ENCODE data around the gene RING1. TPM values are rescaled to one million over a fixed set of nuclear protein-coding genes. Genes with fewer than 3 reads are reported as not detected.

Gene RING1
- 21.2 to 24.5 TPM (median 23.0 TPM) in 5 replicates for total RNA-seq (2022; extraction: Qiagen RNA extraction)

GRCh38 chr6:33208091-33208967 lies at the start of gene RING1:
Gene RING1, plus strand, starts transcription at chr6:33208500. Its CDS starts 323 bp downstream, at chr6:33208823.

DNA sequence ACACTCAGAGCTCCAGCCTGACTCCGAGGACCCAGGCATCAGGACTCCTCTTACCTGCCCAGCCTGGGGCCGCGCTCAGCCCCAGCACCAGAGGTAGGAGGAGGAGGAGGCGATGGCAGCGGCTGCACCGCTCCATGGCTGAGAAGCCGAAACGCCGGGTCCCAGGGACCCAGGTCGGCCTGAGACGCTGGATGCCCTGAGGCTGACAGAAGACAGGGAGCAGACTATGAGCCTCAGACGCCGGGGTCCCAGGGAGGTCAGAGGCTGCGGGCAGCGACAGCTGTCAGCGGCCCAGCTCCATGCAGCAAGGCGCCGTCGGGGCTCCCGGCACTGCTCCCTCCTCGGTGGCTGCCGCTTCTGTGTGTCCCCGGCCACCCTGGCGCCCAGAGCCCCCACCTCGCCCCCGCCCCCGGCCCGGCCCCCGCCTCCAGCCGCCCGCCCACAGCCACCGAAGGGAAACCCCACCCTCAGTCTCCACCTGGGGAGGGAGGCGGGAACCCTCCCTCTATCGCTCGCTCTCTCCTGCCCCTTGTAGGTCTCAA lies 16.1 kb upstream of the RING1 start, which contains the start of gene COL11A2:
COL11A2 (minus strand) TSS at position 363 of the 542 bp plus-strand sequence; CDS start at position 136, 227 bp downstream.

GRCh38 chr6:33200219-33201146 lies 7.8 kb upstream of the RING1 start, which contains the start of the genes RXRB and SLC39A7:
Gene RXRB, minus strand, starts transcription at chr6:33200665. Its CDS starts 189 bp downstream, at chr6:33200476.
Gene SLC39A7, plus strand, starts transcription at chr6:33200867. Its CDS starts 379 bp downstream, at chr6:33201246.

GRCh38 chr6:33204415-33205190 lies 3.7 kb upstream of the RING1 start, which contains the start of gene HSD17B8:
Gene HSD17B8, plus strand, starts transcription at chr6:33204655. Its CDS starts 14 bp downstream, at chr6:33204669.

Other genes with a start within 250 kb of the RING1 start
- gene BRD2, start 239.9 kb upstream of the RING1 start, total RNA-seq (2022; extraction: Qiagen RNA extraction), result 105 to 148 TPM (median 138 TPM) in 5 replicates
- 0.09 TPM in 1 of 5 replicates, not detected in the others for gene HLA-DOA, start 198.9 kb upstream of the RING1 start, total RNA-seq (2022; extraction: Qiagen RNA extraction)
- 0.09 to 0.11 TPM in 2 of 5 replicates, not detected in the others for gene HLA-DPA1, start 134.9 kb upstream of the RING1 start, total RNA-seq (2022; extraction: Qiagen RNA extraction)
- gene HLA-DPB1, start 132.5 kb upstream of the RING1 start, total RNA-seq (2022; extraction: Qiagen RNA extraction), result not detected in 5 replicates
- 0.51 to 0.91 TPM (median 0.81 TPM) in 5 replicates for gene COL11A2, start 16.0 kb upstream of the RING1 start, total RNA-seq (2022; extraction: Qiagen RNA extraction)
- 16.1 to 20.8 TPM (median 19.2 TPM) in 5 replicates for gene RXRB, start 7.8 kb upstream of the RING1 start, total RNA-seq (2022; extraction: Qiagen RNA extraction)
- 103 to 110 TPM (median 108 TPM) in 5 replicates for gene SLC39A7, start 7.6 kb upstream of the RING1 start, total RNA-seq (2022; extraction: Qiagen RNA extraction)
- 12.2 to 14.2 TPM (median 13.3 TPM) in 5 replicates for gene HSD17B8, start 3.8 kb upstream of the RING1 start, total RNA-seq (2022; extraction: Qiagen RNA extraction)
- gene VPS52, start 63.4 kb downstream of the RING1 start, total RNA-seq (2022; extraction: Qiagen RNA extraction), result 14.2 to 19.1 TPM (median 17.5 TPM) in 5 replicates
- gene RPS18, start 63.6 kb downstream of the RING1 start, total RNA-seq (2022; extraction: Qiagen RNA extraction), result 2,103 to 2,754 TPM (median 2,159 TPM) in 5 replicates
- gene B3GALT4, start 68.6 kb downstream of the RING1 start, total RNA-seq (2022; extraction: Qiagen RNA extraction), result 0.44 to 0.85 TPM (median 0.71 TPM) in 5 replicates
- 47.9 to 56.2 TPM (median 52.0 TPM) in 5 replicates for gene WDR46, start 80.7 kb downstream of the RING1 start, total RNA-seq (2022; extraction: Qiagen RNA extraction)
- gene PFDN6, start 81.1 kb downstream of the RING1 start, total RNA-seq (2022; extraction: Qiagen RNA extraction), result 100 to 141 TPM (median 110 TPM) in 5 replicates
- gene RGL2, start 90.4 kb downstream of the RING1 start, total RNA-seq (2022; extraction: Qiagen RNA extraction), result 8.6 to 14.7 TPM (median 12.5 TPM) in 5 replicates
- gene TAPBP, start 105.6 kb downstream of the RING1 start, total RNA-seq (2022; extraction: Qiagen RNA extraction), result 33.4 to 52.9 TPM (median 47.7 TPM) in 5 replicates
- gene ZBTB22, start 109.2 kb downstream of the RING1 start, total RNA-seq (2022; extraction: Qiagen RNA extraction), result 2.3 to 3.4 TPM (median 2.9 TPM) in 5 replicates
- gene DAXX, start 114.5 kb downstream of the RING1 start, total RNA-seq (2022; extraction: Qiagen RNA extraction), result 34.5 to 37.5 TPM (median 36.6 TPM) in 5 replicates
- gene KIFC1, start 183.3 kb downstream of the RING1 start, total RNA-seq (2022; extraction: Qiagen RNA extraction), result 35.6 to 45.1 TPM (median 44.0 TPM) in 5 replicates
- 10.9 to 17.3 TPM (median 15.4 TPM) in 5 replicates for gene PHF1, start 202.5 kb downstream of the RING1 start, total RNA-seq (2022; extraction: Qiagen RNA extraction)
- gene CUTA, start 209.6 kb downstream of the RING1 start, total RNA-seq (2022; extraction: Qiagen RNA extraction), result 167 to 223 TPM (median 192 TPM) in 5 replicates
- gene SYNGAP1, start 211.6 kb downstream of the RING1 start, total RNA-seq (2022; extraction: Qiagen RNA extraction), result 2.4 to 9.2 TPM (median 4.1 TPM) in 5 replicates
- 10.7 to 12.4 TPM (median 12.1 TPM) in 5 replicates for gene ZBTB9, start 246.1 kb downstream of the RING1 start, total RNA-seq (2022; extraction: Qiagen RNA extraction)

Data from A549 treated with dexamethasone at 1 μM for 4 hours (cell line).